Activated T-cell treated with anti-CD3 and anti-CD28 coated beads, Interleukin-2, amount 50 U/mL, for 24 hours (primary cell): Measurements from ENCODE around the gene ZNF793.

Experiments used
- DNase-seq: peaks from one replicate; pipeline ENCODE4 v3.0.0-alpha.2; 2020
- H3K27ac Mint-ChIP-seq: 2 replicates; pipeline ENCODE4 v1.8.0; 2020; ENCODE audit warnings: mild to moderate bottlenecking, mixed read lengths
- H3K27me3 Mint-ChIP-seq: 2 replicates; pipeline ENCODE4 v1.8.0; 2020; ENCODE audit warnings: mixed read lengths
- H3K36me3 Mint-ChIP-seq: 2 replicates; pipeline ENCODE4 v1.8.0; 2020; ENCODE audit warnings: low read depth, mixed read lengths
- H3K4me1 Mint-ChIP-seq: 2 replicates; pipeline ENCODE4 v1.8.0; 2020; ENCODE audit warnings: low read depth, mixed read lengths
- H3K4me3 Mint-ChIP-seq: 2 replicates; pipeline ENCODE4 v1.8.0; 2020; ENCODE audit warnings: mild to moderate bottlenecking, moderate library complexity, mixed read lengths
- H3K9me3 Mint-ChIP-seq: 2 replicates; pipeline ENCODE4 v1.8.0; 2020; ENCODE audit warnings: mixed read lengths

The ZNF793 gene

GRCh38 chr19:37513397-37513796, 6.7 kb downstream of the ZNF793 start:
- Mint-ChIP-seq H3K4me3 (no peak overlapping the region), H3K9me3 (peaks cover 43% of the 10 kb centered on the region), H3K27me3 (no peaks in the 10 kb centered on the region), H3K36me3 (peaks cover 82% of the 10 kb centered on the region), H3K27ac (no peak overlapping the region), H3K4me1 (no peaks in the 10 kb centered on the region)
- DNase-seq = no peak

DNA sequence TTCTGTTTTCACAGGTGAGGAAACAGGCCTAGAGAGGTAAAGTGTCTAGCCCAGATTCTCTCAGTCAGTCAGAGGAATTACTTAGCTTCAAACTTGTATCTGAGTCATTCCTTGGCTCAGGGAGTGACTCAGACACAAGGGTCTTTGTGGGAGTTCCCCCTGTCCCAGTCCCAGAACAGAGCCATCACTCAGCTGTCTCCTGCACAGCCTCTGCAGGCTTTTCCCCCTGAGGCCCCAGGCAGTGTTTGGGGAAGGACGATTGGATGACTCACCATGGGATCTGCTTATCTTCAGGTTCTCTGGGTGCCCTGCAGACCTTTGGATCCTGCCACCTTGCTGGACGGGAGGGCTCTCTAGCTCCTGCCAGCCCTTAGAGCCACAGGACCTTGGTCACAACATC, 13.2 kb downstream of the ZNF793 start:
- no peak overlapping the region for H3K27ac Mint-ChIP-seq
- H3K36me3 Mint-ChIP-seq = peaks cover 92% of the 10 kb centered on the region

GRCh38 chr19:37537391-37537947, 30.7 kb downstream of the ZNF793 start:
- Mint-ChIP-seq H3K4me3 (no peak overlapping the region), H3K36me3 (peaks cover 69% of the 10 kb centered on the region), H3K9me3 (peaks cover 49% of the 10 kb centered on the region), H3K27me3 (no peaks in the 10 kb centered on the region), H3K4me1 (no peaks in the 10 kb centered on the region), H3K27ac (no peak overlapping the region)
- DNase-seq = no peak

More for the DNA sequence above, 13.2 kb downstream of the ZNF793 start:
- Mint-ChIP-seq H3K4me3 (no peak overlapping the region), H3K27me3 (no peaks in the 10 kb centered on the region), H3K4me1 (no peaks in the 10 kb centered on the region), H3K9me3 (peaks cover 41% of the 10 kb centered on the region)
- DNase-seq = no peak

DNA sequence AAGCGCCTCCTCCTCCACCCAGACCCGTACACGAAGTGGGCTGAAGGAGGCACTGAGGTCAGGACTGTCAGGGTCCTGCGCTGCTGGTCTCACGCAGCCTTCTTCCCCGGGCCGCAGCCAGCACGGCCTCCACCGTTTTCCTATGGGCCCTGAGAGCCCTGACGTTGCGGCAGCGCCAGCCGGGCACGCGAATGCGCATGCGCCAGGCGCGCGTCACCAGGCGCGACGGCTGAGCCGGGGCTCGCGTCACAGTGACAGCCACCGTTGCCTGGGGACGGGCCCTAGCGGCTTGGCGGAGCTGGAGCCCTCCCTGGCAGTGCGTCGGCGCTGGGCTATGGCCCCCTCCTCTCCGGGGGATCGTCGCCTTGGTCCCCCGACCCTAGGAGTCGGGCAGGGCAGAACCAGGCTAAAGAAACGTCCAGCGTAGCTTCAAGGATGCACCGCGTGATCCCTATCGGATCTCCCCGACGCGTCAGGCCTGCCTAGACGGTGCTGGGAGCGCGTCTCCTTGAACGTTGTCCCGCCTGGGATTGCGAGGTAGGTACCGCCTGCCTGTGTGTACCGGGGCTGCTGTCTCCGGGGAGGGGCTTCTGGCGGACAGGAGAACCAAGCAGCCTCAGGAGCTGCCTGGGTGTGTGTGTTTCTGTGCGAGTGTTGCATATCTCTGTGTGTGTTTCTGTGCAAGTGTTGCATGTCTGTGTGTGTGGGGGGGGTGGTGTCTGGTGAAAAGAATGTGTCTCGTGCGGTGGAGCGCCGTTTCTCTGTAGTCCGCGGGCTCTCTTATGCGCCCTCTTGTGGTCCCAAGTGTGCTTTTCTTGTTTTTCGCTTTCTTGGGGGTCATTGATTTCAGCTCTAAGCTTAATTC, 44.6 kb downstream of the ZNF793 start:
- peak; percentile 59 for DNase-seq
- peak overlapping the region; percentile 81 for H3K4me3 Mint-ChIP-seq

GRCh38 chr19:37563518-37563917, 56.8 kb downstream of the ZNF793 start:
- no peaks in the 10 kb centered on the region for H3K4me1 Mint-ChIP-seq
- no peak overlapping the region for H3K4me3 Mint-ChIP-seq
- H3K36me3 Mint-ChIP-seq = peaks cover 88% of the 10 kb centered on the region
- H3K27me3 Mint-ChIP-seq = no peaks in the 10 kb centered on the region
- peaks cover 55% of the 10 kb centered on the region for H3K9me3 Mint-ChIP-seq
- H3K27ac Mint-ChIP-seq = no peak overlapping the region
- DNase-seq = no peak

More for the DNA sequence above, 44.6 kb downstream of the ZNF793 start:
- peaks cover 62% of the 10 kb centered on the region for H3K9me3 Mint-ChIP-seq
- H3K36me3 Mint-ChIP-seq = peaks cover 63% of the 10 kb centered on the region
- peaks cover 3% of the 10 kb centered on the region for H3K27me3 Mint-ChIP-seq
- H3K4me1 Mint-ChIP-seq = peaks cover 6% of the 10 kb centered on the region
- H3K27ac Mint-ChIP-seq = peak overlapping the region; percentile 55

GRCh38 chr19:37564624-37565369, 58.1 kb downstream of the ZNF793 start:
- DNase-seq = no peak
- no peak overlapping the region for H3K4me3 Mint-ChIP-seq
- peaks cover 56% of the 10 kb centered on the region for H3K9me3 Mint-ChIP-seq
- H3K27ac Mint-ChIP-seq = no peak overlapping the region
- H3K4me1 Mint-ChIP-seq = no peaks in the 10 kb centered on the region
- no peaks in the 10 kb centered on the region for H3K27me3 Mint-ChIP-seq
- peaks cover 88% of the 10 kb centered on the region for H3K36me3 Mint-ChIP-seq

DNA sequence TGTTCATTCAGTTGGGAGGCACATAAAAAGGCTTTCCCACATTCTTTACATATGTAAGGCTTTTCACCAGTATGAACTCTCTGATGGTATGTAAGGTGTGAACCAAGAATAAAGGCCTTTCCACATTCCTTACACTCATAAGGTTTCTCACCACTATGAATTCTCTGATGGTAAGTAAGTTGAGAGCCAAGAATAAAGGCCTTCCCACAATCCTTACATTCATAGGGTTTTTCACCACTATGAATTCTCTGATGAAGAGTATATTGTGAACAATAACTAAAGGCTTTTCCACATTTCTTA, 58.6 kb downstream of the ZNF793 start:
- Mint-ChIP-seq H3K4me1 (no peaks in the 10 kb centered on the region), H3K9me3 (peaks cover 60% of the 10 kb centered on the region), H3K27ac (no peak overlapping the region), H3K27me3 (no peaks in the 10 kb centered on the region), H3K36me3 (peaks cover 92% of the 10 kb centered on the region), H3K4me3 (no peak overlapping the region)
- no peak for DNase-seq

DNA sequence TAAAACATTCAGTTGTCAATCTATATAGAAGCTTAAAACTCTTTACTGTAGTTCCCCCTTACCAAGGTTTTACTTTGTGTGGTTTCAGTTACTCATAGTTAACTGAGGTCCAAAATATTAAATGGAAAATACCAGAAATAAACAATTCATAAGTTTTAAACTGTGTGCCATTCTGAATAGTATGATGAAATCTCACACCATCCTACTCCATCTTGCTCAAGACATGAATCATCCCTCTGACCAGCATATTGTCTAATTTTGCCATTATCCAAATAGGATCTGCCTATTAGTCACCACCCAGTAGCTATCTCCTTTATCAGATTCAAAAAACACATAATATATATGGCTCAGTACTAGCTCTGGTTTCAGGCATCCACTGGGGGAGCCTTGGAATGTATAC, 65.5 kb downstream of the ZNF793 start:
- Mint-ChIP-seq H3K4me3 (no peak overlapping the region), H3K27me3 (no peaks in the 10 kb centered on the region), H3K27ac (no peak overlapping the region), H3K4me1 (no peaks in the 10 kb centered on the region), H3K36me3 (peaks cover 42% of the 10 kb centered on the region), H3K9me3 (peaks cover 50% of the 10 kb centered on the region)
- no peak for DNase-seq

- H3K9me3 Mint-ChIP-seq = peaks cover 55% of the 10 kb centered on the region
- peaks cover 34% of the 10 kb centered on the region for H3K36me3 Mint-ChIP-seq
- no peak for DNase-seq
- H3K27ac Mint-ChIP-seq = no peak overlapping the region
- H3K27me3 Mint-ChIP-seq = no peaks in the 10 kb centered on the region
- no peak overlapping the region for H3K4me3 Mint-ChIP-seq
- H3K4me1 Mint-ChIP-seq = no peaks in the 10 kb centered on the region
Observed at GRCh38 chr19:37583340-37583739, 76.6 kb downstream of the ZNF793 start.
